ENCODE measurements around the gene VCAM1. TPM values are rescaled to one million over a fixed set of nuclear protein-coding genes. Genes with fewer than 3 reads are reported as not detected.

VCAM1 gene
- total RNA-seq, 1 donor from 2014 or later, result 9.8 TPM

DNA sequence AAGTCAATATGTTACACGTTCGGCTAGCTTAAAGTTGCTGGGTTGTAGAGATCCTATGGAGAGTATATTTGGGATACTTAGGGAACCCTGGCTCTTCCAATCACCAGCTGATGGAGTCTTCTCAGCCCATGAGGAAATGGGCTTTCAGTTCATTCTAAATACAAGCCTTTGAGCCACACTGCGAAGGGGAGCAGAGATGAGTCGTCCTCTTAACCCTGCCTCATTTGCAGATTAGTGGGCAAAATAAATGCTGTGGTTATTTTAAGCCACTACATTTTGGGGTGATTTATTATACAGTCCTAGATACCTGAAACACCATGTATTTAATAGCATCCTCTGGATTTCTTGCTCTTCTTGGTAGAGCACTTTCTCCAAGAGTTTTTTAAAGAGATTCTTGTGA lies 19.0 kb upstream of the VCAM1 start:
- no peak overlapping the region for H3K4me3 ChIP-seq
- H3K36me3 ChIP-seq, result no peaks in the 10 kb centered on the region
- TF ChIP-seq, protein P1, sequence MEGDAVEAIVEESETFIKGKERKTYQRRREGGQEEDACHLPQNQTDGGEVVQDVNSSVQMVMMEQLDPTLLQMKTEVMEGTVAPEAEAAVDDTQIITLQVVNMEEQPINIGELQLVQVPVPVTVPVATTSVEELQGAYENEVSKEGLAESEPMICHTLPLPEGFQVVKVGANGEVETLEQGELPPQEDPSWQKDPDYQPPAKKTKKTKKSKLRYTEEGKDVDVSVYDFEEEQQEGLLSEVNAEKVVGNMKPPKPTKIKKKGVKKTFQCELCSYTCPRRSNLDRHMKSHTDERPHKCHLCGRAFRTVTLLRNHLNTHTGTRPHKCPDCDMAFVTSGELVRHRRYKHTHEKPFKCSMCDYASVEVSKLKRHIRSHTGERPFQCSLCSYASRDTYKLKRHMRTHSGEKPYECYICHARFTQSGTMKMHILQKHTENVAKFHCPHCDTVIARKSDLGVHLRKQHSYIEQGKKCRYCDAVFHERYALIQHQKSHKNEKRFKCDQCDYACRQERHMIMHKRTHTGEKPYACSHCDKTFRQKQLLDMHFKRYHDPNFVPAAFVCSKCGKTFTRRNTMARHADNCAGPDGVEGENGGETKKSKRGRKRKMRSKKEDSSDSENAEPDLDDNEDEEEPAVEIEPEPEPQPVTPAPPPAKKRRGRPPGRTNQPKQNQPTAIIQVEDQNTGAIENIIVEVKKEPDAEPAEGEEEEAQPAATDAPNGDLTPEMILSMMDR (IDR thresholded peaks at IDR 0.05), result no peak
- DNase-seq (ENCODE audit: low spot score in 2 of 2), result no peak
- peaks cover 0 to 29% of the 10 kb centered on the region in 2 donors for H3K4me1 ChIP-seq
- no peaks in the 10 kb centered on the region for H3K27me3 ChIP-seq
- H3K27ac ChIP-seq, result peak overlapping the region; percentile 57 to 64
- intact Hi-C loops (cut with DNase I), result no loop called here
- peaks cover 0 to under 1% of the 10 kb centered on the region in 2 donors for H3K9me3 ChIP-seq

DNA sequence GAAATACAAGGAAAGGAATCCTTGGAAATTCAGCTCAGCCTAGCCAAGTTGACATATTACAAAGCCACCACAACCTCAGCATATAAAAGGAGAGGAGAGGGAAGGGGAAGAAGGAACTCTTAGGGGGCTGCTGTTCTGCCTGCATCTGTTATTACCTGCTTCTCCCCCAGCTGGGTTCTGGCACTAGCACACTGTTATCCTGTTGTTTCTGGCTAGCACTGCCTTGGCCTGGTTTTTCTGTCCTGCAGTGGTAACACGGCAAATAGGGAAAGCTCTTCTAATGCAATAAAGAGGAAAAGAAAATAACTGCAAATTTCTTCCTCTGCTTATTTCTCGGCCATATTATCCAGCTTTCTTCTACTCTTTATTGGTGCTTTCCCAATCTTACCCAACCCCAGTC lies 16.5 kb upstream of the VCAM1 start:
- Histone ChIP-seq H3K36me3 (no peaks in the 10 kb centered on the region), H3K27ac (peak overlapping the region; percentile 39 to 55), H3K4me3 (no peak overlapping the region), H3K9me3 (no peaks in the 10 kb centered on the region), H3K4me1 (peaks cover 0 to 29% of the 10 kb centered on the region in 2 donors), H3K27me3 (no peaks in the 10 kb centered on the region)
- intact Hi-C loops (cut with DNase I), result no loop called here
- TF ChIP-seq, protein P1 (IDR thresholded peaks at IDR 0.05), result no peak
- no peak for DNase-seq (ENCODE audit: low spot score in 2 of 2)

DNA sequence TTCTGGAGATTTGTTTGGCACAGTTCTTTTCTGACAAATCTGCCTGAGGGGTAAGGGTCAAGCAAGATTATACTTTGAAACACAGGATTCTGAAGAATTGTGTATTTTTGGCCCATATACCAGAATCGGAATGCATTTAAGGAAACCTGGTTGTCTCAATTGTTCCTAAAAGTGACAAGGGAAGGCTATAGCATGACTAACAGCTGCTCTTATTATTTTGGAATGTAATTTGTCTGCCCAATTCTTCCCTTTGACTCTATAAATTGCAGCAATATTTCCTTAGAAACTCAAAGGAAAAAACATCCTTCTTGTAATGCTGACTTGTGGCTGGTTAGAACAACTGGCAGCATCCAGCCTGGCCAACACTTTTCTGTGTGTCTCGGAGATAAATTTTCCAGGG lies 15.8 kb upstream of the VCAM1 start:
- TF ChIP-seq, protein P1 (IDR thresholded peaks at IDR 0.05), result no peak
- intact Hi-C loops (cut with DNase I), result no loop called here
- Histone ChIP-seq H3K4me1 (peaks cover 0 to 29% of the 10 kb centered on the region in 2 donors), H3K27ac (peak overlapping the region; percentile 39 to 55), H3K27me3 (no peaks in the 10 kb centered on the region), H3K9me3 (no peaks in the 10 kb centered on the region), H3K36me3 (no peaks in the 10 kb centered on the region), H3K4me3 (no peak overlapping the region)
- DNase-seq (ENCODE audit: low spot score in 2 of 2), result no peak

DNA sequence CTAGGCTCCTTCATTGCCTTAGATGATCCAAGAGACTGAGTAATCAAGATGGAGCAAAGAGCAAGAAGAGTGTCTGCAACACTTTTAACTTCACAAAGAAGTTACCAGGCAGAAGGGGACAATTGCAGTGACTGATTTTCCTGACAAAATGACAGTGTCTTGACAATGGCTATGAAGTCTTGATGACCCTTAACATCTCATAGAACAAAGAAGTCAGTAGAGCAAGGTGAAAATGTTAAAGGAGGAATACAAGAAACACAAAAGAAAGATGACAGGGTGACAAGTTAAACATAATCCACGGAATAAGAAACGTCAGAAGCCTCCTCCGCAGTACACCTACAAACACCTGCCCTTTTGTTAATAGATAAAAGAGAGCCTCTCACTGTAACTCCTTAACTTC lies 15.1 kb upstream of the VCAM1 start:
- H3K4me1 ChIP-seq, result peaks cover 0 to 33% of the 10 kb centered on the region in 2 donors
- H3K27ac ChIP-seq, result peak overlapping the region; percentile 39 to 55

DNA sequence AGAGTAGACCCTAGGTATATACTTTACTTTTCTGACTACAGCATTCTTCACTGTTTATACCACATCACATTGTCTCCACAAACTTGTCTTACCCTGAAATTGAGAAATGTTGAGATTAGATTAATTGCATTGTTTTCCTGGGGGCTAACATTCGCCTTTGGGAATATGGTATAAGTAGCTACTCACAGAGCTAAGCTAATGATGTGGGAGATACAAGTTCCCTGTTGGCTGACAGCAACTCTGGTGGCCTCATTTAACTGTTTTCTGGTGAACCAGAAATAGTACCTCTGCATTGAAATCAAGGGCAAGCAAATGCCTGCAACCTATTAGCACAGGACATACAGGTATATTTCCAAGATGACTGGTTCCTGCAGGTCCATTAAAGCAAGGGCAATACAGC lies 13.2 kb upstream of the VCAM1 start:
- no peak overlapping the region for H3K27ac ChIP-seq
- TF ChIP-seq, protein P1 (IDR thresholded peaks at IDR 0.05), result no peak
- DNase-seq (ENCODE audit: low spot score in 2 of 2), result no peak
- H3K4me1 ChIP-seq, result peaks cover 0 to 20% of the 10 kb centered on the region in 2 donors
- no peaks in the 10 kb centered on the region for H3K36me3 ChIP-seq
- no peaks in the 10 kb centered on the region for H3K9me3 ChIP-seq
- intact Hi-C loops (cut with DNase I), result no loop called here
- no peaks in the 10 kb centered on the region for H3K27me3 ChIP-seq
- H3K4me3 ChIP-seq, result no peak overlapping the region

More for the DNA sequence above, 15.1 kb upstream of the VCAM1 start:
- Histone ChIP-seq H3K27me3 (no peaks in the 10 kb centered on the region), H3K4me3 (no peak overlapping the region), H3K9me3 (no peaks in the 10 kb centered on the region), H3K36me3 (no peaks in the 10 kb centered on the region)
- intact Hi-C loops (cut with DNase I), result no loop called here
- DNase-seq (ENCODE audit: low spot score in 2 of 2), result no peak
- TF ChIP-seq, protein P1 (IDR thresholded peaks at IDR 0.05), result no peak

DNA sequence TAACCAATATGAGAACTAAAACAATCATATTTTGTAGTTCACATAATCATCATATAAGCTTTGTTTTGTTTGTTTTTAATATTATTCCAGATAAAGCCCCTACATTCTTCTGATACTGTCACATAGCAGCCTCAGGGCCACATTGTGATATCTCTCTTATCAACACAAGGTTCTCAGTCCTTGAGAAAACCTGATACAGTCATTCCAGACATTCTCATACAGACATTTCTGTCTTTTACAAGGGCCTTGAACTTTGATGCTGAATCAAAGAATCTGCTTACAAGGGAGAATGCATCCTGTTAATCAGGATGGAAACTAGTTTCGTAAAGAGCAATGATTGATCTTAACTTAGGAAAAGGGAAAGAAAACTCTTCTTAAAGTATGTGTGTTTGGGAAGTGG lies 12.7 kb upstream of the VCAM1 start:
- intact Hi-C loops (cut with DNase I), result no loop called here

More for the DNA sequence above, 12.7 kb upstream of the VCAM1 start:
- Histone ChIP-seq H3K4me1 (peaks cover 0 to 22% of the 10 kb centered on the region in 2 donors), H3K27ac (no peak overlapping the region), H3K36me3 (no peaks in the 10 kb centered on the region), H3K9me3 (no peaks in the 10 kb centered on the region), H3K4me3 (no peak overlapping the region), H3K27me3 (no peaks in the 10 kb centered on the region)
- TF ChIP-seq, protein P1 (IDR thresholded peaks at IDR 0.05), result no peak
- no peak for DNase-seq (ENCODE audit: low spot score in 2 of 2)

Data from ascending aorta (tissue), 2 donors.